Stimulated activated CD4-positive, alpha-beta T cell treated with anti-CD3 and anti-CD28 coated beads, Interleukin-12 subunit alpha, Interleukin-12 subunit beta, amount 100 ng/mL, for 48 hours (primary cell): ENCODE data around the gene SLIT1.

Experiments
- DNase-seq, 3 donors: peaks; one replicate each; pipeline ENCODE4 v3.0.0-alpha.2; 2020; ENCODE audit warnings: low read depth in 2 of 3, low spot score in 1 of 3

The SLIT1 gene

DNA sequence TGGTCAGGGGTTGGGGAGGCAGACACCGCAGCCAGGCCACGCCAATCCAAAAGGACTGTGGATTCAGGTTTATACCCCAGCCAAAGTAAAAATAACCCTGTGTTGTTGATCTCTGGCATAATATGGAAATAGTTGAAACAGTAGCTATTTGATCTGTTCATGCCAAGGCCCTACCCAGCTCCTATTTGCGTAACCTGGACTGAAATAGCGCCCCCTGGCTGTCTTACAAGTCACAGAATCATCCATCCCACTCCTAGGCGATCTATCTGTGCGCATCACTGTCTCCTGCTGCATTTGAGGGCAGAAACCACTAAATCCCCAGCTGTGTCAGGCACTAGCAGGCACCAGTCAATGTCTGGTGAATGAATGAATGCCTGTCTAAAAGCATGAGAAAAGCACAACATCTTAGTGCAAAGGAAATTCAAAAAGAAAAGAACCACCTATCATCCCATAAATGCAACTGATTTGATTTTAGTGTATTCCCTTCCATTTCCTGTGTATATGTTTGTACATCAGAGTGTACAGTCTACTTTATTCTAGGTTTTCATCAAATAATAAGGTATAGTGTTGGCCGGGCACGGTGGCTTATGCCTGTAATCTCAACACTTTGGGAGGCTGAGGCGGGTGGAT, 160.0 kb downstream of the SLIT1 start:
- peak; percentile 34 to 61 (median 41) for DNase-seq

DNA sequence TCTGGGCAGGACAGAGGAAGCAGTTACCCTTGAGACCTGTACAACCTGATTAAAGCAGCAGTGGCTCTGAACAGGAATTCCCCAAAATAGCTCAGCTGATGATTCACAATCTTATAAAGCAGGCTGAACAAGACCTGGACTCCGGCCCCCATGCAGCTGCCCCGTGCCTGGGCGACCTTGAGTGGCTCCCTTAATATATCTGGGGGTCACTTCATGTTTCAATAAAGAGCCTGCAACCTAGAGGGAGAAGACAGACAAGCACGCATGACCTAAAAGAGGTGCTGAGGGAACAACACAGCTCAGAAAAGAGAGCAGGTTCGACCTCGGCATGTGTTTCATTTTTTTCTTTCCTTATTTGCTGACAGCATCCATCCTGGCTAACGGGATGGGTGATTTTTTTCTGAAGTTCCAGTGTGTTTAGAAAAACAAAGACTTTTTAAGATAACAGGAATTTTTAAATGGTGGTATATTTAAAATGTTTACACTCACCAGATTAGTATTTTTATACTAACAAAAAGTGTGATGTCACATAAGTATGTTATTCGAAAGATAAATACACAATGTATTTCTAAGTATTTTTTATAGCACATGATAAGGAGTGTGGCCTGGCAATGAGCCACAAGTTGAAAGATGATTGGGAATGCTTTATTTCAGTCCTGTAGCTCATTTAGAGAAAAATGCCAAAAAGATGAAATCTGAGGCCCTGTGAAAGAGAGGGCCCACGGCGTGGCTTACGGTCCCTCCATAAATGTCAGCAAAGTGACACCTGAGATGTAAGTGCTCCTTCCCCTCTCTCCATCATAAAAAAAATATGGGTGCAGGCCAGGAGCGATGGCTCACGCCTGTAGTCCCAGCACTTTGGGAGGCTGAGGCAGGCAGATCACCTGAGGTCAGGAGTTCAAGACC, 161.3 kb downstream of the SLIT1 start:
- DNase-seq, result no peak

DNA sequence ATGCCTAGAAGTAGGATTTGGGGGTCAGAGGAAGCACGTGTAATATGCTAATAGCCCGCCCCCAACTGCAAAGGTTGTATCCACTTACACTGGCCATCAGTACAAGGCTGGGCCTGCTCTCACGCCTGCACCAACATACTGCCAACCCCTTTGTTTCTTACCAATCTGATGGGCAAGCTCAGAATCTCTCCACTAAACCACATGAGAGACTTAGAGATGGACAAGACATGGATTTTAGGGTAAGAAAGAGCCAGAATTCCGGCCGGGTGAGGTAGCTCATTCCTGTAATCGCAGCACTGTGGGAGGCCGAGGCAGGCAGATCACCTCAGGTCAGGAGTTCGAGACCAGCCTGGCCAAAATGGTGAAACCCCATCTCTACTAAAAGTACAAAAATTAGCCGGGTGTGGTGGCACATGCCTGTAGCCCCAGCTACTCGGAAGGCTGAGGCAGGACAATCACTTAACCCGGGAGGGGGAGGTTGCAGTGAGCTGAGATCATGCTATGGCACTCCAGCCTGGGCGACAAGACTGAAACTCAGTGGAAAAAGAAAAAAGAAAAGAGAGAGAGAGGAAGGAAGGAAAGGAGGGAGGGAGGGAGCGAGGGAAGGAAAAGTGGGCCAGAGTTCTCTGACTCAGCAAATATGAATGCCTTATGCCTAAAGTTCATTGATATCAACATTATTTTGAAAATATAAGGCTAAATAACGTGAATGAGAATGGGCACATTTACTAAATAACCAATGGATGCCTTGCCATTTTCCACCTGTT, 162.2 kb downstream of the SLIT1 start:
- DNase-seq, result no peak

DNA sequence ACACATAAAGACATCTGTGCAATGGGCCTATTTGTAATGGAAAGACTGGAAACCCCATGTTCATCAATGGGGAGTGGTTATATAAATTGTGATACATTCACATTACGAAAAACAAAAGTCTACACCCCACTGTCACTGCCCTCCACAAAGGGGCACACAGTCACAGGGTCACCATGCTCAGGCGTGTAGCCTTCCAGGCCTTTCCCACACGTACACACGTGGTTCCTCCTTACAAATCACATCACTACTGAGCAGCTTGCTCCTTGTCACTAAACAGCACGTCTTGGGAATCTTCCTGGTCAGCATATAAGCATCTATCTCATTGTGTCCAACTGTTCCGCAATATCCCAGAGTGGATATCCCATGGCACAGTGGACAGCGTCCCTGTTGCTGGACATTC, 163.1 kb downstream of the SLIT1 start:
- DNase-seq, result no peak

DNA sequence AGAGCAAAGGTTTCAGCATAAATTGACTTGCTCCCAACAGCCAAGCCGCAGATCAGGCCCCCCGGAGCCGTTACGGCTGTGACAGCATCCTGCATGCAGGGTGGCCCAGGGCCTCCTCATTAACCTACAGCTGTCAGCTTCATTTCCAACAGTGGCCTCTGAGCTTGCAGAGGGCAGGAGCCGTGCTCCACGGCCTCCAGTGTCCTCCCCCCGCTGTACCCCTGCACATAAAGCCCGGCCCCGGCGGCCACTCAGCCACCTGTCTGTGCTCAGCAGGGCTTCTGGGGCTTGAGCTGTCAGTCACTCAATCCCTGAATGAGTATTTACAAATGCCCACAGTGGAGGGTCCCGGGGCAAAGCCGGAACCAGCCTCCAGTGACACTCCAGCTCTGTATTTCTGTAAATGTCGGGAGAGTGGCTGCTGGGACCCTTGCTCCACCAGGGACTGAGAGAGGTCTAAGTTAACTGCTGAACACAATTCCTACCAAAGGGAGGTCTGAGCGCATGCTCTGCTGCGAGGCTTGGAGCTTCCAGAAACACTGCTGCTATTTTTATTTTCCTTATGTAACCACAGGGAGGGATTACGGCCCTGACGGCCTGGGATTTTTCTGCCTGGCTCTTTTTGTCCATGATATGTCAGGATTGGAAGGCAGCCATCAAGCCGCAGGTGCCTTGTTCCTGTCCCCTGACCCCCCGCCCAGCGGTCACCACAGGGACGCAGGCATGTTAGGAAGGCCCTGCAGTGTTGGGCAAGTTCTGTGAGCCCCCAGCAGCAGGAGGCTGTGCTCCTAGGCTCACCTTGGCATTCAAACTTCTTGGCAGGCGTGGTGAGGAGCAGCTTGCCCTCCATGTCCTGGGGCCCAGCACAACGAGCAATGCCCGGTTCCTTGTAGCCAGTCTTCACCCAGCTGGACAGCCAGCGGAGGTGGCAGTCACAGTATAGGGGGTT, 165.0 kb downstream of the SLIT1 start:
- DNase-seq, result no peak

DNA sequence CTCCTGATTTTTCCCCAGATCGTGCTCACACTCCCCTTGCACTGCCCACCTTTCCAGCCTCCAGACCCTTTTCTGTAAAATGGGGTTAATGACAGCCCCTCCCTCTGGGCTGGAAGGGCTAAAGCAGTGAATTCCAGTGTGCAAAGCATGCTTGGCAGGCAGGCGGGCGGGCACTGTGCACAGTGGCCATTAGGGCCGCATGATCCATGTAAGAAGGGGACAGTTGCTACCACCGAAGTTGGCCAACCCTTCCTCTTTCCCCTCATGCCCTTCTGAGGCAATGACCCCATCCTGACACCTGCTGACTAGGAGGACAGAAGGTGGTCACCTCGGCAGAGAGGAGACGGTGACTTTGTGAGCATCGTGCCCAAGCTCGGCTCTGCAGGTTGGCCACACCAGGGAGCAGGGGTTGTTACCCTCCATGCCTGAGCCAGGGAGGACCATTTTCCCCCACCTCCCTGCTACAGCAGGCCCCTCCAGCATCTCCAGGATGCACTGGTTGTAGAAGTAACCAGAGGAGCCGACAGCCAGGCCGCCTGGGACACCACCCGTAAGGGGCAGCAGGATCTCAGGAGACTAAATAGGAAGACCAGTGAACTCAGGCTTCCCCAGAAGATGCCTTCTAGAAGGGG, 166.4 kb downstream of the SLIT1 start:
- no peak for DNase-seq

DNA sequence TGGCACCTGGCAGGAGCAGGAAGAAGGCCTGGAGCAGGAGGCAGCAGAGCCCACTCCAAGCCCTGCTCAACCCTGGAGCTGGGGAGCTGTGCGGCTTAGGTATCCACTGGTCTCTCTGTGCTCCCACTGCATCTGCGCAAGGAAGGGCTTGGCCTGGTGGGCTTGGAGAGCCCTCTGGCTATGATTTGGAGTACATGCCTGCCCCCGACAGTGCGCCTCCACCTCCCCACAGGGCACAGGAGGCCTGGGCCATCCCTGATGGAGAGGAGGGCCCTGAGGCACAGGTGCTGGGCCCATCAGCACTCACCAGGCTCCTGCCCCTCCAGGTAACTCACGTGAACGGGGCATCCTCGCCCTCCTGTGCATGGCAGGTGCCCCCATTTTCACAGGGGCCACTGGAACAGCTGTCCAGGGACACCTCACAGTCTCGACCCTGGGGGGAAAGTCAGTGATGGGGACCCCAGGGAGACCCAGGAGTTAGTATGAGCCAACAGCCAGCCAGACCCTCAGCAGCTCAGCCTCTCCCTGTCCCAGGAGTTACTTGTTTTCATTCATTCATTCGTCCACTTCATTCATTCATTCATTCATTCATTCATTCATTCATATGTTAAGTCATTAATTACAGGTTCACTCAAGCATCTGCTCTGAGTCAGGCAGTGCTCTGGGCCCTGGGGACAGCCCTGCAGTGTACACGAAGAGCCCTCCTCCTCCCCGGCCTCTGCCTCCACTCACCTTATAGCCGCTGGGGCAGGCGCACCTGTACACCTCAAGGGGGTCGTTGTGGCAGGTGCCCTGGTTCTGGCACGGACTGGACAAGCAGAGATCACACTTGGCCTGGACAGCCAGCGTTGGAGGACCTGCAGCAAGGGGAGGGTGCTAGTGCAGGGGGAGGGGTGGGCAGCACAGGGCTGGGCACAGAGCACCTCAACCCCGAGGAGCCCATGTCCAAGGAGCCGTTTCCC, 167.2 kb downstream of the SLIT1 start:
- no peak for DNase-seq

DNA sequence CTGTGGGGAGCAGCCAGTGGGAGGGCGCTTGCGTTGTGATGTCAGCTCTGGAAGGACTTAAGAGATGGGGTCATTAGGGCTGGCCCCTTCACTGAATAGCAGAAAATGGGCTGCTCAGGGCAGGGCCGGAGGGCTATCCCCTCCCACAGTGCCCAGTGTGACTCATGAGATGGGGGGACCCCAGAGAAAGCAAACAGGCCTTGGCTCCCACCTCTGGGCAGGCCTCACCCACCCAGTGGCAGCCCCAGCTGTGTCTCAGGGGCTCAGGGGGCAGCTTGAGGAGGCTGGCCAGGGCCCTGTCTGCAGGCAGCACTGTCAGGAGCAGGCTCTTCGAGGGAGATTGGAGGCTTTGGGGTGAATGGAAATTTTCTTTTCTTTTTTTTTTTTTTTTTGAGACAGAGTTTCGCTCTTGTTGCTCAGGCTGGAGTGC, 168.3 kb downstream of the SLIT1 start:
- no peak for DNase-seq

DNA sequence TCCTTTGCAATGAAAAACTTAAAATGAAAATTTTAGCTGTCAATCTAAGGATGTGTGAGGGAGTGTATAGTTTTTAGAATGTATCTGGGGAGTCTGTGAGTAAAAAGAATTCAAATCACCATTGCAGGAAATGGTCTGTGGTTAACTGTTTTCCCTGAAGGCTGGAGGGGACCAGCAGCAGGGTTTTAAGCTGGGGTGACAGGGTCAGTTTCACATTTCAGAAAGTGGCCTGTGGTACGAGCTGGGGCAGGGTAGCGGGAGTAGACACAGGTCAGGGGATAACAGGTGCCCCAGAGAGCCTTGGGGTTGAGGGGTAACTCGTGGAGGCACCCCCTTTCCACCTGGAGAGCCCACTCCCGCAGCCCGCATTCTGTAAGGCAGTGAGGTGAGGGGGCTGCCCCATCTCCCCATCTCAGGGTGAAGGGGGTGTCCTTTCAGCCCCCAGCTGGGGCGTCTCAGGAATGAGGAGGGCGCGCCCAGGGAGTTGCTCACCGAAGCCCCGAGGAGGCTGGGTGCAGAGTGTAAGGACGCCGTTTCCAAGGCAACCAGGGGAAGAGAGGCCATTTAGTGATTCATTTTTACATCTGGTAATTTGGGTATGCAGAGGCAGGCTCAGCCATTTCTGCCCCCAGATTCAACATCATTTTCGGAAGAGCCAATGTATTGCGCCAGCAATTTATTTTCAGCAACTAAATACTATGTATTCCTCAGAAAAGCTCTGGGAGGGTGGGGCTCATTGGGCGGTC, 168.9 kb downstream of the SLIT1 start:
- peak; percentile 8 to 16 (median 14) for DNase-seq

DNA sequence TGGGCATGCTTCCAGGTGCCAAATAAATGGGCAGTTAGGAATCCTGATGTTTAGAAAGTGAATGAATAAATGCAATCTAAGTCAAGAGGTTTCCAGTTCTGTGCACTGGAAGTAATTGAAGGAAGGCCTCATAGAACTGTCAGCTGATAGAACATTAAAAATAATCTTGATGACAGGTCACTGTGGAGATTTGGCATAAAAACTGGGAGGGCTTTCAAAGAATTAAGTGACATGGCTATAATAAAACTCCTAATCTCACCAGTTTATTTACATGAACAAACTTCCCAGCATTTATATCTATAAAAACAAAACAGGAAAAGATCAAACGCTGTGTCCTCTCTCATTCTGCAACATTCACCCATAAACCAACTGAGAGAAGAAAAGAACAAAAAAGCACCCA, 170.5 kb downstream of the SLIT1 start:
- no peak for DNase-seq

DNA sequence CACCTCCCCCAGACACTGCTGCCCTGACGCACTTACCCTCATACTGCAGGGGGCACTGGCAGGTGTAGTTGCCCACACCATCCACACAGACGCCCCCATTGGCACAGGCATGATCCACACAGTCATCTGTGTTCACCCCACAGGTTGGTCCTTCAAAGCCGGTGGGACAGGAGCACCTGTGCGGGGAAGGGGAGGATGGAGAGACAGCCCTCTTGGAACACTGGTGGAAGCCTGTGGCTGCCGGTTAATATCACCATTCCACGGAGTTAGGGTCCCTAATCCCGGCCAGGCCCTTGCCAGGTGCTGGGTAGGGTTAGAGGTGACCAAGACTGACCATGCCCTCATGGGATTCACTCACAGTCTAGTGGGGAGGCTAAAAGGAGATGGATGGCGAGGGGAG, 171.8 kb downstream of the SLIT1 start:
- no peak for DNase-seq

DNA sequence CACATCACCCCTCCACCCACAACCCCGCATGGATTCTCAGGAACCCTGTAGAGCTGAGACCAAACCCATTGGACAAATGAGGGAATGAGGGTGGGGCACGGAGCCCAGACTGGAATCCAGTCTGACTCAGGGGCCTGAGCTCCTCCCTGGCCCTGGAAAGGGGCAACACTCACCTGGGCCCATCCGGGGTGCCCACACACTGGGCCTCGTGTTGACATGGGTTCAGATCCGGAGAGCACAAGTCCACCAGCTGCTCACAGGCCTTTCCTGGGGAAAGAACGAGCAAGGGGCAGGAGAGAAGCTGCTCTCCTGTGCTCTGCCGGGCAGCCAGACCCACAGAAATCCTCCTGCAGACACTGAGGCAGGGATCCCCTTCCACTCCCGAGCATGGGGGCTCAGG, 172.2 kb downstream of the SLIT1 start:
- DNase-seq, result no peak

DNA sequence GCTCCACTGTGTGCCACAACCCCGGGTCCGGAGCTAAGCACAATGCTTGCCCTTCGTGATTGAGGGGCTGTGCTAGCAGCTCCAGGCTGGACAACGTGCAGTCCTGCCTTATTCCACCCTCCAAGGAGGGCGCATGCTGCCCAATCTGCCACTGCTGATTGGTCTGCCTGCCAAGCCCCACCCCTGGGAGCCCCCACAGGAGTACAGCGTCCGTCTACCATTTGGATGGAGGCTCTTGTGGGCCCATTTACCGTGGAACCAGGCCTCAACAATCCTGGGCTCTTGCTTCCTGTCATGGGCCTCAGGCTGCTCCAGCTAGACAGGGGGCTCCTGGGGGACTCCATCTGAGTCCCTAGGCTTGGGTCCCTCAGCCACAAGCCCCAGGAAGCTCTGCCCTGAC, 173.3 kb downstream of the SLIT1 start:
- no peak for DNase-seq

DNA sequence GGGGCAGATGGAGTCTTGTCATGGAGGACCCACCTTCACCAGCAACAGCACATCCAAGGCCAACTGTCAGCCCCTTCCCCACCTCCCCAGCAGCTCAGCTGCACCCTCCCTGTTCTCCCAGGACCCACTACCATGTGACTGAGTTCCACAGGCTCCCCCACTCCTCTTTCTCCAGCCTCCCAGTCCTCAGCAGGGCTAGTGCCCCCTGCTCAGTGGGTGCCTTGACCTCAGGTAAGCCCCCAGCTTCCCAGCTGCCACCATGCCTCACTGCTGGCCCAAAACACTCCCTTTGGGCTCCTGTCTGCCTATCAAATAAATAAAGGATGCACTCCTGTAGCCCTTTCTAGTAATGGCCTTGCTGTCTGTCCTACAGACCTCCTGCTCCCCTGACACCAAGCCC, 174.4 kb downstream of the SLIT1 start:
- DNase-seq, result no peak

DNA sequence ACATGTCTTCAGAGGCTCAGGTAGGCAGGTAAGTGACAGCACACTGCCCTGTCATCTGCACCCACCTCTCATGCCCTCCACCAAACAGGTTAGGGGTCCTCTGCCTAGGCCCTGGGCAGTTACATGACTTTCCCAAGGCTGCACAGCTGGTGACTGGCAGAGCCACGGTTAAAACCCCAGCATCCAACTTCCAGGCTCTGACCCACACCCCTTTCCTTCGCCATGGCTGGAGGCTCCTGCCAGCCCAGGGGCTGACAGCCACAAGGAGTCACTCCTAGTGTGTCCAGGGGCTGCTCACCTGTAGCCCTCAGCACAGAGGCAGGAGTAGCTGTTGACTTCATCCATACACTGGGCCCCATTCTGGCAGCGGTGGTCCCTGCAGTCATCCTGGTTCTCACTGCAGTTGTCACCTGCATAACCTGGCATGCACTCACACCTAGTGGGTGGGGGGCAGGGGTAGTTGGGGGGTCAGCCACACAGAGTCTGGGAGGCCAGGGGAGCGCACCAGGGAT, 175.0 kb downstream of the SLIT1 start:
- DNase-seq, result no peak

DNA sequence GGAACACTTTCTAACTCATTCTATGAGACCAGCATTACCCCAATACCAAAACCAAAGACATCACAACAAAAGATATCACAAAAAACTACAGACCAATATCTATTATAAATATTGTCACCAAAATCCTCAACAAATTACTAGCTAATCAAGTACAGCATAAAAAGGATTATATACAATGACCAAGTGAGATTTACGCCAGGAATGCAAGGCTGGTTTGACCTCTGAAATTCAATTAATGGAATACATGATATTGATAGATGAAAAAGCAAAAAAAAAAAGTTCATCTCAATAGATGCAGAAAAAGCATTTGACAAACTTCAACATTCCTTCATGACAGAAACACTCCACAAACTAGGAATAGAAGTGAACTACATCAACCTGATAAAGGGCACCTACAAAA, 178.3 kb downstream of the SLIT1 start:
- no peak for DNase-seq

DNA sequence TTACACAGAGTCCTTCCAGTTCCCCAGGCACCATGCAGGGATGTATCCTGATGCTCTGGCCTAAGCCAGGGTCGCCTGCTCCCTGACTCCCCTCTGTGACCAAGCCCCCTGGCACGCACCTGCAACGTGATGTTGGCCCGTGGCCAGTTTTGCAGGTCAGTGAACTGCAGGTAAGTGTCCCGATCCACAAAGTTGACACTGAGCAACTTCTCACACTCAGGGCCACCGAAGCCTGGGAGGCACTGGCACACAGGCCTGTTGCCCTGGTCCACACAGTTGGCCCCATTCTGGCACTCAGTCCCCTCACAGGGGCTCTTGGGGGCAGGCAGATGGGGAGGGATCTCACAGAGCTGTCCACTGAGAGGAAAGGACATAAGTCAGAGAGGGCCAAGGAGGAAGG, 179.4 kb downstream of the SLIT1 start:
- no peak for DNase-seq

DNA sequence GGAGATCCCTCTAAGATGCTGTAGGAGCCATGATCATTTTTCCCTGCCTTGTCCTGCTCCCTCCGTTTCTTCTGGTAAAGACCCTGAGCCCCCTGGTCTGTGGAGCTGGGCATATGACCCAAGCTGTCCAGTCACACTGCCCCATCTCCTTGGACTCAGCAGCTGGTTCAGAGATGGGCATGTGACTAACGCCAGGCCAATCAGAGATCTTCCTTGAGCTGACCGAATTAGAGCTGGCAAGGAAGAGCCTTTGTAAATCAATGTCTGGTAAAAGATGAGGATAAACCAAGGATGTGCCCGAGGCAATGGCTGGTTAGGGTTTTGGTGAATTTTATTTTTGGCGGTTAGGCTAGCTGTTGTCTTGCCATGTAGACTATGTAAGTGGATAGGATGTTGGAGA, 180.4 kb downstream of the SLIT1 start:
- DNase-seq, result no peak
